ENCODE data around the gene KCNT2.
"Not testable (repeated sequence)": the region's sequence is repeated elsewhere in the genome, so short reads cannot be mapped to it uniquely, and the experiment has no call there.

Gene KCNT2

GRCh38 chr1:196305216-196305615 is 303.0 kb downstream of the KCNT2 start:
- DNase-seq: no peak

GRCh38 chr1:196302981-196303380 is 305.3 kb downstream of the KCNT2 start:
- no peak for DNase-seq

GRCh38 chr1:196302420-196302819 is 305.8 kb downstream of the KCNT2 start:
- no peak for DNase-seq

- DNase-seq: peak; percentile 39
Observed at GRCh38 chr1:196295766-196296165, 312.5 kb downstream of the KCNT2 start.

- DNase-seq: no peak
Observed at GRCh38 chr1:196278816-196279215, 329.4 kb downstream of the KCNT2 start.

- DNase-seq: no peak
Observed at GRCh38 chr1:196277860-196278259, 330.4 kb downstream of the KCNT2 start.

- no peak for DNase-seq
Observed at GRCh38 chr1:196271212-196271947, 336.9 kb downstream of the KCNT2 start.

- DNase-seq: not testable (repeated sequence)
Observed at GRCh38 chr1:196263086-196263485, 345.2 kb downstream of the KCNT2 start.

GRCh38 chr1:196260270-196260669 is 348.0 kb downstream of the KCNT2 start:
- no peak for DNase-seq

GRCh38 chr1:196259316-196259715 is 348.9 kb downstream of the KCNT2 start:
- no peak for DNase-seq

GRCh38 chr1:196255762-196256161 is 352.5 kb downstream of the KCNT2 start:
- no peak for DNase-seq

GRCh38 chr1:196229546-196229945 is 378.7 kb downstream of the KCNT2 start:
- DNase-seq: no peak

- no peak for DNase-seq
Observed at GRCh38 chr1:196214866-196215265, 393.4 kb downstream of the KCNT2 start.

- DNase-seq: peak; percentile 83
Observed at GRCh38 chr1:196209983-196210382, 398.3 kb downstream of the KCNT2 start.

- DNase-seq: no peak
Observed at GRCh38 chr1:196209265-196209664, 399.0 kb downstream of the KCNT2 start.

- no peak for DNase-seq
Observed at GRCh38 chr1:196207612-196208217, 400.5 kb downstream of the KCNT2 start.

GRCh38 chr1:196205882-196206281 is 402.4 kb downstream of the KCNT2 start:
- no peak for DNase-seq

GRCh38 chr1:196196486-196196885 is 411.8 kb downstream of the KCNT2 start:
- DNase-seq: no peak

GRCh38 chr1:196193896-196194559 is 414.2 kb downstream of the KCNT2 start:
- peak; percentile 59 for DNase-seq

- DNase-seq: peak; percentile 65
Observed at GRCh38 chr1:196183941-196184340, 424.3 kb downstream of the KCNT2 start.

GRCh38 chr1:196181594-196181878 is 426.7 kb downstream of the KCNT2 start:
- DNase-seq: no peak

- DNase-seq: peak; percentile 95
Observed at GRCh38 chr1:196180847-196181593, 427.2 kb downstream of the KCNT2 start.

- DNase-seq: no peak
Observed at GRCh38 chr1:196178083-196178635, 430.1 kb downstream of the KCNT2 start.

Data from fibroblast of skin of right quadriceps (primary cell).